ENCODE data around the gene C2CD3. TPM values are rescaled to one million over a fixed set of nuclear protein-coding genes. Genes with fewer than 3 reads are reported as not detected.

The C2CD3 gene
- total and polyA plus RNA-seq, 9 of the 15 experiments (the other 6 are each of a cell fraction or from before 2014, with no cell fraction given) = 4.4 to 20.2 (median 15.4) TPM

DNA sequence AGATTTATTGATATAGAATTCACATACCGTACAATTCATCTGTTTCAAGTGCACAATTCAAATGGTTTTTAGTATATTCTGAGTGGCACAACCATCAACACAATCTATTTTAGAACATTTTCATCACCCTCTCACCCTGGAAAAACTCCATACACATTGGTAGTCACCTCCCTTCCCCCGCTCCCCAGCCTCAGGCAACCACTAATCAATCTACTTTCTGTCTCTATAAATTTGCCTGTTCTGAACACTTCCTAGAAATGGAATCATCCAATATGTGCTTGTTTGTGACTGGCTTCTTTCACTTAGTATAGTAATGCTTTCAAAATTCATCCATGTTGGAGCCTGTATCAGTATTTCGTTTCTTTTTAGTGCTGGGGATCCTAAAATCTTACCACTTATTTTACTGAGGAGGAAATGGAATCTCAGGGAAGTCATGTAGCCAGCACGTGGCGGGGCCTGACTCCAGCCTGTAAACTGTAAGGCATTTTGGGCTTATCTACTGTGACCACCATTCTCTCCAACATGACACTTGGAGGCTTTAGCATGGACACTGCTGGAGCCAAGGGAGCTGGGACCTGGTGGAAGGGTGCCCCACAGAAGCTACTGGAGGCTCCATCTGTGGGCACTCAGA, 161.0 kb downstream of the C2CD3 start (continued):
- no peak for TF ChIP-seq RBBP5 (IDR thresholded peaks at IDR 0.05; ENCODE audit: borderline replicate concordance, insufficient read depth, low read length, poor library complexity, severe bottlenecking)
- TF ChIP-seq, protein P1, sequence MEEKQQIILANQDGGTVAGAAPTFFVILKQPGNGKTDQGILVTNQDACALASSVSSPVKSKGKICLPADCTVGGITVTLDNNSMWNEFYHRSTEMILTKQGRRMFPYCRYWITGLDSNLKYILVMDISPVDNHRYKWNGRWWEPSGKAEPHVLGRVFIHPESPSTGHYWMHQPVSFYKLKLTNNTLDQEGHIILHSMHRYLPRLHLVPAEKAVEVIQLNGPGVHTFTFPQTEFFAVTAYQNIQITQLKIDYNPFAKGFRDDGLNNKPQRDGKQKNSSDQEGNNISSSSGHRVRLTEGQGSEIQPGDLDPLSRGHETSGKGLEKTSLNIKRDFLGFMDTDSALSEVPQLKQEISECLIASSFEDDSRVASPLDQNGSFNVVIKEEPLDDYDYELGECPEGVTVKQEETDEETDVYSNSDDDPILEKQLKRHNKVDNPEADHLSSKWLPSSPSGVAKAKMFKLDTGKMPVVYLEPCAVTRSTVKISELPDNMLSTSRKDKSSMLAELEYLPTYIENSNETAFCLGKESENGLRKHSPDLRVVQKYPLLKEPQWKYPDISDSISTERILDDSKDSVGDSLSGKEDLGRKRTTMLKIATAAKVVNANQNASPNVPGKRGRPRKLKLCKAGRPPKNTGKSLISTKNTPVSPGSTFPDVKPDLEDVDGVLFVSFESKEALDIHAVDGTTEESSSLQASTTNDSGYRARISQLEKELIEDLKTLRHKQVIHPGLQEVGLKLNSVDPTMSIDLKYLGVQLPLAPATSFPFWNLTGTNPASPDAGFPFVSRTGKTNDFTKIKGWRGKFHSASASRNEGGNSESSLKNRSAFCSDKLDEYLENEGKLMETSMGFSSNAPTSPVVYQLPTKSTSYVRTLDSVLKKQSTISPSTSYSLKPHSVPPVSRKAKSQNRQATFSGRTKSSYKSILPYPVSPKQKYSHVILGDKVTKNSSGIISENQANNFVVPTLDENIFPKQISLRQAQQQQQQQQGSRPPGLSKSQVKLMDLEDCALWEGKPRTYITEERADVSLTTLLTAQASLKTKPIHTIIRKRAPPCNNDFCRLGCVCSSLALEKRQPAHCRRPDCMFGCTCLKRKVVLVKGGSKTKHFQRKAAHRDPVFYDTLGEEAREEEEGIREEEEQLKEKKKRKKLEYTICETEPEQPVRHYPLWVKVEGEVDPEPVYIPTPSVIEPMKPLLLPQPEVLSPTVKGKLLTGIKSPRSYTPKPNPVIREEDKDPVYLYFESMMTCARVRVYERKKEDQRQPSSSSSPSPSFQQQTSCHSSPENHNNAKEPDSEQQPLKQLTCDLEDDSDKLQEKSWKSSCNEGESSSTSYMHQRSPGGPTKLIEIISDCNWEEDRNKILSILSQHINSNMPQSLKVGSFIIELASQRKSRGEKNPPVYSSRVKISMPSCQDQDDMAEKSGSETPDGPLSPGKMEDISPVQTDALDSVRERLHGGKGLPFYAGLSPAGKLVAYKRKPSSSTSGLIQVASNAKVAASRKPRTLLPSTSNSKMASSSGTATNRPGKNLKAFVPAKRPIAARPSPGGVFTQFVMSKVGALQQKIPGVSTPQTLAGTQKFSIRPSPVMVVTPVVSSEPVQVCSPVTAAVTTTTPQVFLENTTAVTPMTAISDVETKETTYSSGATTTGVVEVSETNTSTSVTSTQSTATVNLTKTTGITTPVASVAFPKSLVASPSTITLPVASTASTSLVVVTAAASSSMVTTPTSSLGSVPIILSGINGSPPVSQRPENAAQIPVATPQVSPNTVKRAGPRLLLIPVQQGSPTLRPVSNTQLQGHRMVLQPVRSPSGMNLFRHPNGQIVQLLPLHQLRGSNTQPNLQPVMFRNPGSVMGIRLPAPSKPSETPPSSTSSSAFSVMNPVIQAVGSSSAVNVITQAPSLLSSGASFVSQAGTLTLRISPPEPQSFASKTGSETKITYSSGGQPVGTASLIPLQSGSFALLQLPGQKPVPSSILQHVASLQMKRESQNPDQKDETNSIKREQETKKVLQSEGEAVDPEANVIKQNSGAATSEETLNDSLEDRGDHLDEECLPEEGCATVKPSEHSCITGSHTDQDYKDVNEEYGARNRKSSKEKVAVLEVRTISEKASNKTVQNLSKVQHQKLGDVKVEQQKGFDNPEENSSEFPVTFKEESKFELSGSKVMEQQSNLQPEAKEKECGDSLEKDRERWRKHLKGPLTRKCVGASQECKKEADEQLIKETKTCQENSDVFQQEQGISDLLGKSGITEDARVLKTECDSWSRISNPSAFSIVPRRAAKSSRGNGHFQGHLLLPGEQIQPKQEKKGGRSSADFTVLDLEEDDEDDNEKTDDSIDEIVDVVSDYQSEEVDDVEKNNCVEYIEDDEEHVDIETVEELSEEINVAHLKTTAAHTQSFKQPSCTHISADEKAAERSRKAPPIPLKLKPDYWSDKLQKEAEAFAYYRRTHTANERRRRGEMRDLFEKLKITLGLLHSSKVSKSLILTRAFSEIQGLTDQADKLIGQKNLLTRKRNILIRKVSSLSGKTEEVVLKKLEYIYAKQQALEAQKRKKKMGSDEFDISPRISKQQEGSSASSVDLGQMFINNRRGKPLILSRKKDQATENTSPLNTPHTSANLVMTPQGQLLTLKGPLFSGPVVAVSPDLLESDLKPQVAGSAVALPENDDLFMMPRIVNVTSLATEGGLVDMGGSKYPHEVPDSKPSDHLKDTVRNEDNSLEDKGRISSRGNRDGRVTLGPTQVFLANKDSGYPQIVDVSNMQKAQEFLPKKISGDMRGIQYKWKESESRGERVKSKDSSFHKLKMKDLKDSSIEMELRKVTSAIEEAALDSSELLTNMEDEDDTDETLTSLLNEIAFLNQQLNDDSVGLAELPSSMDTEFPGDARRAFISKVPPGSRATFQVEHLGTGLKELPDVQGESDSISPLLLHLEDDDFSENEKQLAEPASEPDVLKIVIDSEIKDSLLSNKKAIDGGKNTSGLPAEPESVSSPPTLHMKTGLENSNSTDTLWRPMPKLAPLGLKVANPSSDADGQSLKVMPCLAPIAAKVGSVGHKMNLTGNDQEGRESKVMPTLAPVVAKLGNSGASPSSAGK (IDR thresholded peaks at IDR 0.05) = peak; percentile 88
- no peak for TF ChIP-seq NR2F6 (CRISPR knock-in tag; IDR thresholded peaks at IDR 0.05)
- no peak for TF ChIP-seq SIX5 (IDR thresholded peaks at IDR 0.05; ENCODE audit: borderline replicate concordance in 1 of 2, insufficient read depth in 1 of 2, low read depth in 1 of 2, low read length in 2 of 2)
- TF ChIP-seq, protein P2, sequence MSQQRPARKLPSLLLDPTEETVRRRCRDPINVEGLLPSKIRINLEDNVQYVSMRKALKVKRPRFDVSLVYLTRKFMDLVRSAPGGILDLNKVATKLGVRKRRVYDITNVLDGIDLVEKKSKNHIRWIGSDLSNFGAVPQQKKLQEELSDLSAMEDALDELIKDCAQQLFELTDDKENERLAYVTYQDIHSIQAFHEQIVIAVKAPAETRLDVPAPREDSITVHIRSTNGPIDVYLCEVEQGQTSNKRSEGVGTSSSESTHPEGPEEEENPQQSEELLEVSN (IDR thresholded peaks at IDR 0.05; ENCODE audit: borderline replicate concordance in 1 of 2, extremely low read depth in 1 of 2, insufficient read depth in 1 of 2, insufficient read length in 1 of 2, low read depth in 1 of 2, low read length in 1 of 2, poor library complexity in 1 of 2, severe bottlenecking in 1 of 2) = peak; percentile 19 to 60
- TF ChIP-seq, protein P3, sequence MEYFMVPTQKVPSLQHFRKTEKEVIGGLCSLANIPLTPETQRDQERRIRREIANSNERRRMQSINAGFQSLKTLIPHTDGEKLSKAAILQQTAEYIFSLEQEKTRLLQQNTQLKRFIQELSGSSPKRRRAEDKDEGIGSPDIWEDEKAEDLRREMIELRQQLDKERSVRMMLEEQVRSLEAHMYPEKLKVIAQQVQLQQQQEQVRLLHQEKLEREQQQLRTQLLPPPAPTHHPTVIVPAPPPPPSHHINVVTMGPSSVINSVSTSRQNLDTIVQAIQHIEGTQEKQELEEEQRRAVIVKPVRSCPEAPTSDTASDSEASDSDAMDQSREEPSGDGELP (CRISPR knock-in tag; IDR thresholded peaks at IDR 0.05; ENCODE audit: borderline replicate concordance) = peak; percentile 32; the same call in 1 of the 2 replicates
